GM12875 (cell line): ENCODE measurements around the gene CADM3.

Experiments
- H3K4me3 ChIP-seq: one replicate; pipeline ENCODE4 v1.5.1; 2011; ENCODE audit warnings: low read depth, low read length, control low read depth
- CTCF ChIP-seq: IDR thresholded peaks from 2 replicates; pipeline ENCODE4 v1.5.1; 2011; ENCODE audit warnings: low read depth, mild to moderate bottlenecking, control low read depth, inconsistent platforms, low read length, moderate library complexity, borderline replicate concordance; ENCODE audit not compliant: insufficient read depth

CADM3 gene

DNA sequence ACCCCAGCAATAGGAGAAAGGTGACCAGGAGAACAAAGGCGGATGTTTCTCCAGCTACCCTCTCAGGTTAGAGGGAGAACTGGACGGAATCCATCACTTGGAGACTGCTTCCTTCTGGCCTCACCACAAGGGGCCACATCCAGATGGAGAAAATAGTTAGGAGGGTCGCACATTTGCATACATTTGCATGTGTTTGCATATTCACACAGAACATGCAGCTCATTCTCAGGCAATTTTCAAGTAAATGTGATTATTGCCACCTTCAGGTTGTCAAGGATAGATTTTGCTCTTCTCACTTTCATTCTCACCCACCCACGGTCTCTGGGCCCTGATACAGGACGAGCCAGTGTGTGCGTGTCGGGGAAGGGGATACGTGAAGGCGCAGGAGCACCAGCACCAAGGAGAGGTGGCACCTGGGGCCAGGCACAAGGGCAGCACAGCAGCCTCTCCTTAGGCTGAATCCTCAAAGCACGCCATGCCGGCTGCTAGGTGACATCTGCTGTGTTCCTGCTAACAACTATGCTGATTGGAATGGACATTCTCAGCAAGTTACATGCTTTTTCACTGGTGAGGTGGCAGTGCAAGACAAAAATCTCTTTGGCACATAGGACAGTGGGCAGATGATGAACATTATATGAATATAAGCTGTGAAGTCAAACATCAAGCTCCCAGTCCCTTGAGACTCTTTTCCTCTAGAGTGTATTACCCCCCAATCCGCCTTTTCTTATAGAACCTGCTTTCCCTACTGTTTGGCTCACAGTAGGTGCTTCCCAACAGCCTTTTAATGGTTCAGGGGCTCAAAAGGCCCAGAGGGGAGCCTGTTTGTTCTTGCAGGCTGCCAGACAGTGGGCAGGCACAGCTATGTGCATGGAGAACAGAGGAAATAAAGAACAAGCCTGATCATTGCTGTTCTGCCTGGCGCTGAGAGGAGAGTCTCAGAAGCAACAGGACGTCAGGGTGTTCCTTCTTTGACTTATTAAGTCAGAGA, 47.5 kb downstream of the CADM3 start:
- no peak for TF ChIP-seq CTCF
- H3K4me3 ChIP-seq: no peak overlapping the region

- no peak overlapping the region for H3K4me3 ChIP-seq
- TF ChIP-seq CTCF: no peak
These were observed 50.9 kb downstream of the CADM3 start for GRCh38 chr1:159222075-159222865.

GRCh38 chr1:159223004-159223403, 51.6 kb downstream of the CADM3 start:
- no peak for TF ChIP-seq CTCF
- H3K4me3 ChIP-seq: no peak overlapping the region

DNA sequence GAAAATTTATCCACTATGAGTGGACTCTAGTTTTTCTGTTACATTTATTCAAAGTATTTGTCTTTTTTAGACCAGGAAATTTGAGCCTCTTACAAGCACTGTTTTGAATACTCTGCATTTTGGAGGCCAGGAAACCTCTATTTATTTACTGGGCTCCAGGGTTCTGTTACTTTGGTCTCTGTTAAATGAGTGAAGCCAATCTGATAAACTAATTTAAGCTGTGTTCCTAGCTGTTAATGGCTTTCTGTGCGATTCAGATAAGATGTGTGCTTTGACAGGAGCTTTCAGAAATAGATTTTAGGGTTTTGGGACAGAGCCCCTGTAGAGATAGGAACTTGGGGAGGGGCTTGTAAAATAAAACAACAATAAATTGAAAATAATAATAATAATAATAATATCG, 57.1 kb downstream of the CADM3 start:
- TF ChIP-seq CTCF: no peak
- no peak overlapping the region for H3K4me3 ChIP-seq

DNA sequence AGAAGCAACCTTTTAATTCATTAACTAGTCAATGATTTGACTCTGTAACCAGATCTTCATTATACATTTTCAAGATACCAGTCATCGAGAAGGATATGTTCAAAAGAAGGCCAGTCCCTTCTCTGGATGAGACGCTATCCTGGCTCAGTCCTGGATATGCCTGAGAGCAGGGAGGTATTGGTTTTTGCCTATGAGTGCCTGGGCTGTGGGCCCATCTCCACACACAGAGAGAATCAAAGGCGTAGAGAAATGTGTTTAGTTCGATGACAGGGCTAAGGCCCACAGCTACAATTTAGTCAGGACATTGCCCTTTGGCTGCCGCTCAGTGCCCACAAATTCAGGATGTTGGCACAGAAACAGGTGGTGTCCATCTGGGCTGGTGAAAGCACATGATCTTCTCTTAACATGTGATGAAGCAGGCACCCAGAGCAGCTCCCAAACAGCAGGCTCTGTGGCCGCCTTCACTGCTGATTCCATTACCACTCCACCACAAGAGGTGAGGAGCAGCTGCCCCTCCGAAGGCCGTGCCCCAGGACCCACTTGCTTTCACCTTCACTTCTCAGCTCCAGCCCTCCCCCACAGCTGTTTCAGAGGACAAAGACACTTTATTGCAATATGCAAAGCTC, 58.0 kb downstream of the CADM3 start:
- H3K4me3 ChIP-seq: no peak overlapping the region
- no peak for TF ChIP-seq CTCF

GRCh38 chr1:159229896-159230295, 58.5 kb downstream of the CADM3 start:
- H3K4me3 ChIP-seq: no peak overlapping the region
- no peak for TF ChIP-seq CTCF
